GM18867 (cell line): ENCODE results near the gene AEBP1.

ENCODE experiments used
- ATAC-seq: cut with Tn5 transposase; IDR thresholded peaks from one replicate; pipeline ENCODE4 v1.9.1; 2021; ENCODE audit warnings: mild to moderate bottlenecking, moderate library complexity; ENCODE audit not compliant: unreplicated experiment

Gene AEBP1

DNA sequence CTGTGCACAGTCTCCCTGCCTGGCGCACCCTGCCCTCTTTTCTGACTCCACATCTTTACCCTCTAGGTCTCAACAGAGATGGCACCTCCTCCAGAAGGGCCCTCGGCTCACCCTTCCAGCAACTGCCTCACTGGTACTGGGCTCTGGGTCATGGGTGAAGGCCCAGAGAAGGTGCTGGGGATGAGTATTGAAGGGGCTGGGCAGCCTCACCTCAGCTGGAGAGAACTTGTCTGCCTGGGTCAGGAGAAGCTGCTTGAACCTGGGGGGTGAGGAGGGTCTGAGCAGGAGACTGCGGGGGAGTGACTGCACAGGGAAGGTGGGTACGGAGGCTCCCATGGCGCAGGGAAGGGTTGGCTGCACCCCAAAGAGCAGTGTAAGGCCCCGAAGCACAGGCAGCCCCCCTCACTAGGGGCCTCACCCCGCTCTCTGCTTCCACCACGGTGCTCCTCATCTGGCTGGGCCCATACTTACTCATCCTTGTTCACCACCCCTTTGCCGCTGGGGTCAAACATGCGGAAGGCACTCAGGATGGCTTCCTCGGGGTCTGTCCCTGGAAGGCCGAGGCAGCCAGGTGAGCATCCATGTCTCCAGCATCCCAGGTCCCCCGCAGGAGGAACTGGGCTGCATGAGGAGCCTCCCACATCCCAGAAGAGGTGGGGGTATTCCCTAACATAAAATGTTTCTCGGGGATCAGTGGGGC lies 35.3 kb downstream of the AEBP1 start:
- ATAC-seq = no peak

DNA sequence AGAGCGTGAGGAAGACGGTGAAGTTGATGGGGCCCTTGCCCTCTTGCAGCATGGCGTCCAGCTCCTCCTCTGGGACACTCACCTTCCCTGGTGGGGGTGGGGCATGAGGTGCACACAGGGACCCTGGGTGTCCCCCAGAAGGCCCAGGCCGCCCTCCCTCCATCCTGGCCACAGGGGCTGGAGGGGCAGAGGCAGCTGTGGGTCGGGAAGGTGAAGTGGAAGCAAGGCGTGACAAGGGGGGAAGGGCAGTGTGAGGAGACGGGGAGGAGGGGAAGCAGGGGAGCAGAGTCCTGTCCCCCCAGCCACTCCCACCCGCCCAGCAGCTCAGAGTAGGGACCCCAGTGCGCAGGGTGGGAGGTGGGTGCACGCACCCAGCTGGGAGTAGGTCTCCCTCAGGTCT lies 36.2 kb downstream of the AEBP1 start:
- no peak for ATAC-seq

DNA sequence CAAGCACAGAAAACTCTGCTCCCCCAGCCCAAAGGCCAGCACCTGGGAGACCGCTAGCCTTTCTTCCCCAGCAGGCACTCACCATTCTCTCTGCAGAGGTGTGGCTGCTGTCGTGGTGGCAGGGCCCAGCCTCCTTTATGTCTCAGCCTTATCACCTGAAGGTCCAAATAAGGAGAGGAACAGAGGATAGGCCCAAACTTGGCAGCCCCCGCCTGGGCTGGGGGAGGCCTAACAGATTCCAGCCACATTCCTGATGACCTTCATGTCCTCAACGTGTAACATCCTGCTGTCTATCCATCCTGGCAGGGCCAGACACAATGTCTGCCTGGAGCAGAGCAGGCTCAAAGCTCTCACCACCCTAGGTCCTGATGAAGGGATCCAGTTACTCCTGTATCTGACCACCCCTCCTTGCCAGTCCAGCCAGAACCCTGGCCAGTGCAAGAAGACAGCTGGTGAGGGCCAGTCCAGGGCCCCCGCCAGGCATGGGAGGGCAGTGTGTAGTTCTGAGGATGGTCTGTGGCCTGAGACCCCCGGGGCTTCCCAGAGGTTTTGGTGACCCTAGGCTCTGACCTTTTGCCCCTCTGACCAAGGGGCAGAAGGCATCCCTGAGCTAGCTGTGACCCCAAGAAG lies 37.2 kb downstream of the AEBP1 start, which contains the start of gene MYL7:
TSS of gene MYL7 (minus strand) at position 112 of the 630 bp plus-strand sequence. CDS start at position 85, 27 bp downstream.
- ATAC-seq = no peak

GRCh38 chr7:44142028-44142427 lies 37.9 kb downstream of the AEBP1 start:
- ATAC-seq = no peak

GRCh38 chr7:44143646-44144250 lies 39.6 kb downstream of the AEBP1 start:
- ATAC-seq = no peak

DNA sequence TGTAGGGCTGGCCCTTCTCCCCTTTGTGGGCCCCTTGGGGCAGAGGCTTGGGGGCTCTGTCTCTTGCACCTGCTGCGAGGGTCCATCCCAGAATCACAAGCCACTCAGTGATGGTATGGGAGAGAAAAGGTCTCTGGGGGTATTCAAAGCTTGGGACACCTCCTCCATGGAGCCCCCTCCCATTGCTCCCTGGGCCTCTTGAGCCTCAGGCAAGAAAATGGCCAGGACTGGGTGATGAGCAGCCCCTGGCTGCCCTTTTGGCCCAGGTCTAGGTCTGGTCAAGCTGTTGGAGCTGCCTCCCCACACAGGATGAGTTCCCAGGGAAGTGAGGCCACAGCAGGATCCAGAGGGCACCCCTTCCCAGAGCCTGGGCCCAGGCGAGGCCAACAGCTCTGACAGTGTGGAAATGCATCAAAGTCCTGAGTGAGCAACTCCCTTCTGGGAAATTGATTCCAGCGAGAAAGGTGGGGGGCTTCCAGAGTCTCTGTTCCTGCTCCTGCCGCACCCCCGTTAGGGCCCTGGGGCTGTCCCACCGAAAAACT lies 40.4 kb downstream of the AEBP1 start:
- no peak for ATAC-seq

DNA sequence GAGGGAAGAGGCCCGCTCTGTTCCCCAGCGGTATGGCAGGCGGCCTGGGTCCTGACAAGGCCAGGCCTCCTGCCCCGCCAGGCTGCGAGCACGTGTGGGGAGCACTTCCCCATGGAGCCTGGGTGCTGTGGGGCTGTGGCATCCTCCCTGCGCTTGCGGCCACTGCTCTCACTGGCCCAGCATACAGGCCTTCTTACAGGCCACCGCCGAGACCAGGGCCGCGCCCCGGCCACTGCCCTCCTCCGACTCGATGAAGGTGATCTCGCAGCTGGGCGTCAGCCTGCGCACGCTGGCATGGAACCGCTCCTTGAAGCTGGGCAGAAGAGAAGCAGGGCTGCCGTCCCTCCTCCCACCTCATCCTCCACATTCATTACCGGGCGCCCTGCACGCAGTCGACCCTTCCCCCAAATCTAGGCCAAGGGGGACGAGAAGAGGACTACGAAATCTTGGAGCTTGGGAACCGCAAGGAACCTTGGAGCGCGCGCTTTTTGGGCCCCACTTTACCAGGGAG lies 40.9 kb downstream of the AEBP1 start:
- ATAC-seq = no peak

DNA sequence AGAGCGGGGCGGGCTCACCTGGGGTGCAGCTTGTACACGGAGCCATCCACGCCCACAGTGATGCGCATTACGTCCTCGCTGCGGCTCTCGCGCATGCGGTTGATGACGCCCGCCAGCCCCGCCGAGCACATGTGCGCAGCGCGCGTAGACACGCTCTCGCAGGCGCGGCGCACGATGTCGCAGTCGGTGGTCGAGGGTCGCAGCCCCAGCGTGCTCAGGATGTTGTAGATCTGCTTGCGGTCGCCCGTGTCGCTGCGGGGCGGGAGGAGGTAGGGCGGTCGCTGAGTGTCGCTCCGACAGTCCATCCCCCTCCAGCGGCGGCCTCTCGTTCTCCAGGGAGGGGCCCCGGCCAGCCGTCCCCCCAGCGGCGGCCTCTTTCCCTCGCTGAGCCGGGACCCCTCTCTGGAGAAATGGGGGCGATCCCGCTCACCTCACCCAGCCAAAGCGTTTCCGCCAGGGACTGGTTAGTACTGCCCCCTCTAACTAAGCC lies 41.4 kb downstream of the AEBP1 start:
- no peak for ATAC-seq

DNA sequence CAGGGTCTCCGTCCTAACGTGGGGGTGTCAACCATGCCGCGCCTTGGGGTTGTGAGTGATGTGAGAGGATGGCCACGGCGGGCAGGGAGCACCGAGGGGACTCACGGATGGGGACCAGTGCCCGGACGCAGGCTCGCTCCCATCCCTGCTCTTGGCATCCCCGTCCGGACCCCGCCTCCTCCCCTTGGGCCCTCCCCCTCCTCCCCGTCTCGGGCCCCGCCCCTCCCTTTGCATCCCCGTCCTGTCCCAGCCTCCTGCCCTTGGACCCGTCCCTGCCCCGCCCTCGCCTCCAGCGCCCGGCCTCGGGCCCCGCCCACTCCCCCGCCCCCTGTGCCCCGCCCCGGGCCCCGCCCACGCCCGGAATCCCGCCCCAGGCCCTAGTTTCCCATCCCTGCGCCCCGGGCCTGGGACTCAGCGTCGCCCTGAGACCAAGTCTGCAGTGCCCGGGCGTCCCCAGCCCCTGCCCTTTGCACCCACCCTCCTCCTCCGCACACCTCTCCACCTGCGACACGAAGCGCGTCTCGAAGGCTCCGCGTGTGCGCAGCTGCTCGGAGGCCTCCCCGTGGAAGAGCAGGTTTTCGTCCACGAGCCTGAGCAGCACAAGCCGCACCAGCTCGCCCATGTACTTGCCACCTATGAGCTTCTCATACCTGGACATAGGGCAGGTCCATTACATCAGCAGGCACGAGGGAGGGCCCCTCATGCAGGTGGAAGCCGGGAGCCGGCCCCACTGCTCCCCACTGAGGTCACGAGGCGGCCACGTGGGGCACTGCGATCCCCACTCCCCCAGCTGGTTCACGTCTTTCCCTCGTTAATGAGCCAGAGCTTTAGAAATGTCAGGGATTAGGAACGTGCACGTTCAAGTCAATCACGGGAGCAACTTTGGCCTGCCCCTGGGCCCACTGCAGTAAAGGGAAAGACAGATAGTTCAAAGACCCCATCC lies 42.1 kb downstream of the AEBP1 start:
- no peak for ATAC-seq

- no peak for ATAC-seq
Observed at GRCh38 chr7:44147026-44147991, 43.2 kb downstream of the AEBP1 start.

GRCh38 chr7:44148166-44148565 lies 44.0 kb downstream of the AEBP1 start:
- ATAC-seq = no peak

- no peak for ATAC-seq
Observed at GRCh38 chr7:44148961-44149536, 44.9 kb downstream of the AEBP1 start.

DNA sequence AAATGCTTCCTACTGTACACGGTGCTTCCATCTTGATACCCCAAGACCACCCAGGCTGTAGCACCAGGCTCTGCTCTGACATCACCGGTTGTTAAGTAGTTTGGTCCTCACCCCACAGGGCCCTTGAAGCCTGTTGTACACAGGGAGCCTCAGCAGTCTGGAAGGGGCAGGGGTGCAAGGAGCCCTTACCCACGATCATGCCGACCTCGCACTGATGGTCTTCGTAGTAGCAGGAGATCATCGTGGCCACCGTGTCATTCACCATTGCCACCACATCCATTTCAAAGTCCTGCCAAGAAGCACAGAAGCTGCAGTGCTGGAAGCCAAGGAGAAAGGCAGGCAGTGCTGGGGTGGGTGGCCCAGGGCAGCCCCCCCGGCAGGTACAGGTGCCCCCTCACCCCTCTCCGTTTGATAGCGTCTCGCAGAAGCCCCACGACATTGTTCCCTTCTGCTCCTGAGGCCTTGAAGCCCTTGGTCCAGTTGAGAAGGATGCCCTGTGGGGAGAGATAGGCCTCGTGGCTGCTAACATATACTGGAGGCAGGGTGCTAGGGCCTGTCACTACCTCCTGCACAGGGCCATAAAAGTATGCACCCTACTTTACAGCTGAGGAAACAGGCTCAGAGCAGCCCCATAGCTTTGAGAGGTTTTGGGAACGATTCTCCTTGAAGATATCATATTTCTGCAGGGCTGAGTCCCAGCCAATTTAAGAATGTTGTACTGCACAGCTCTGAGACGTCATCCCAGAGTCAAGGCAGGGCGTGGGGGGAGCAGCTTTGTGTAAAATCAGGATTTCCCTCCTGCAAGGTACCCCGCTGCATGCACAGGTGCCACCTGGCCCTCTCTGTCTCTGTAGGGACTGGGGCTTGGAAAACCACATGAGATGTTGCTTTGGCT lies 45.7 kb downstream of the AEBP1 start:
- no peak for ATAC-seq

DNA sequence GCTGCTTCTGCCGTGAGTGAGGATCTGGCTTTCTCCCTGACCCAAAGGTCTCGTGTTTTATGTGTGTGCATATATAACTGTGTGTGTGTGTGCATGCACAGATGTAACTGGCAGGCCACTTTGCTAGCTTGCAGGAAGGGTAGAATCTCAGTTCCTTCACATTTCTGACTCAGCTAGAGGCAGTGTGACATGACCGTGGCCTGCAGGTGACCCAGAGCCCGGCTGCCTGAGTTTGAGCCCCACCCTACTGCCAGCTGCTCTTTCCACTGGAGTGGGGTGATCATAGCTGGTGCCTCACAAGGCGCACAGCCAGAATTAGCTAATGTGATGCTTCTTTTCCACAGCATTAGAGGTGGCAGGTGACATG lies 46.3 kb downstream of the AEBP1 start:
- peak; percentile 54 for ATAC-seq

DNA sequence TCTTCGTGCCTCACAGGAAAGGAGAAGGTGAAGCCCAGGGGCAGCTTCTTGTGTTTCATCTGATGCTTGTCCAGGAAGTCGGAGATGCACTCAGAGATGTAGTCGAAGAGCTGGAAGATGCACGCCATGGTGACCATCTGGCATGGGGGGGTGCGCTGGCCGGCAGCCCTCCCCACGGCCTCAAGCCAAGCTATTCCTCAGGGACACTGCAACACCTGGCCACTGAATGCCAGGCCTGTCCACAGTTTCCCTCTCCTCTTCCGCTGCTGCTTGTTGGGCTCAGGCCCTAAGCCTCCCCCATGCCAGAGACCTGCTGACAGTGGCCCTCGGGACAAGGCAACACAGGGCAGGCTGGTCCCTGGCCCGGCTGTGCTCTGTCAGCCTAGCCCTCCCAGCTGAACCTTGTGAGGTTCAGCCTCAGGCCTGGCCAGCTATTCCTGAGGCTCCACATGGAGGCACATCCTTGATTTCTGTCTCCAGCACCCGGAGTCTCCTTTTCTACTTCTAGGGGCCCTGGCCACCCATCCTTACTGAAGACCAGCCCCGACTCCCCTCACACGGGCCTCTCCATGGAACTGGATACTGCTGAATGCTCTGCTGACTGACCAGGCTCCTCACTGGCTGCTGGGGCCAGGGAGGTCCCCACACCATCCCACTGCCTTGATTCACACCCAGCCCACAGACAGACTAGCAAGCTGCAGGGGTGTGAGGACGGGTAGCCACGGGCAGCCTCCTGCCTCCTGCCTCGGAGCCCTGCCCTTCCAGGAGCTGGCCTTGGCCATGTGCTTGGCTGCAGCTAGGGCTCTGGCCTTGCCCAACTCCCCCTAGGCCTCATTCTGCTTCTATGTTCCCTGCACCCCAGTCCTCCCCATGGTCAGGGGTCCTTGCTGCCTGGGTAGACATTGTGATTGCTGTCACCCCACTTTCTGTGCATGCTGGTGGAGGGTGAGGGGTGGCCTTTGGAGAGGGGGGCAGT lies 47.1 kb downstream of the AEBP1 start:
- ATAC-seq = no peak

GRCh38 chr7:44151956-44152355 lies 47.8 kb downstream of the AEBP1 start:
- no peak for ATAC-seq
